HepG2 (cell line): ENCODE measurements around the gene ANXA9. TPM values are rescaled to one million over a fixed set of nuclear protein-coding genes. Genes with fewer than 3 reads are reported as not detected.

ENCODE experiments used
- AHR ChIP-seq: IDR thresholded peaks from 2 replicates; pipeline ENCODE4 v1.6.1; 2018; ENCODE audit warnings: missing genetic modification reagents, missing compliant biosample characterization
- ASH2L ChIP-seq: fragments of 300-600, 200-600 bp; sonication (generic); IDR thresholded peaks from 2 replicates; pipeline ENCODE4 v1.7.0; 2017; ENCODE audit warnings: low read depth, mild to moderate bottlenecking, moderate library complexity, mixed read lengths, low read length; ENCODE audit not compliant: insufficient read length
- CBFB ChIP-seq: sonication (generic); formaldehyde crosslinking; IDR thresholded peaks from 2 replicates; pipeline ENCODE4 v1.4.0; 2020; ENCODE audit warnings: missing genetic modification reagents
- CHD4 ChIP-seq: fragments of 200-600 bp; sonication (generic); IDR thresholded peaks from 2 replicates; pipeline ENCODE4 v1.7.0; 2017; ENCODE audit warnings: mild to moderate bottlenecking, low read length, borderline replicate concordance
- CREB1 ChIP-seq, 2 experiments: fragments of 450-650 bp in 1 of 2; IDR thresholded peaks; 2 replicates each; pipeline ENCODE4 v1.6.1; 2016 to 2017; ENCODE audit warnings: control low read depth in 1 of 2, mild to moderate bottlenecking in 1 of 2, missing compliant biosample characterization in 1 of 2, missing genetic modification characterization in 1 of 2
- RARG ChIP-seq: sonication (generic); formaldehyde crosslinking; IDR thresholded peaks from 2 replicates; pipeline ENCODE4 v1.4.0; 2020; ENCODE audit warnings: low read depth, mild to moderate bottlenecking, missing genetic modification reagents
- RBAK ChIP-seq: sonication (generic); formaldehyde crosslinking; IDR thresholded peaks from 2 replicates; pipeline ENCODE4 v1.5.1; 2020; ENCODE audit warnings: mild to moderate bottlenecking, missing genetic modification reagents
- SRSF4 ChIP-seq: fragments of 200-400 bp; formaldehyde crosslinking; IDR thresholded peaks from one replicate; pipeline ENCODE4 v1.6.1; 2018; ENCODE audit warnings: mild to moderate bottlenecking, low read depth, low read length, moderate library complexity; ENCODE audit not compliant: poor library complexity, severe bottlenecking
- TBL1XR1 ChIP-seq: fragments of 150-350 bp; IDR thresholded peaks from 2 replicates; pipeline ENCODE4 v1.6.1; 2014; ENCODE audit warnings: borderline replicate concordance, low read length; ENCODE audit not compliant: partially characterized antibody
- TCF12 ChIP-seq, 2 experiments: fragments of 450-650 bp in 1 of 2; sonication (generic) in 1 of 2; formaldehyde crosslinking in 1 of 2; IDR thresholded peaks; 2 replicates each; pipeline versions ENCODE4 v1.6.1 to v1.8.0; 2017 to 2022; ENCODE audit warnings: antibody characterized with exemption in 1 of 2, mild to moderate bottlenecking in 1 of 2, missing genetic modification reagents in 1 of 2, moderate library complexity in 1 of 2
- ZNF124 ChIP-seq: sonication (generic); formaldehyde crosslinking; IDR thresholded peaks from 2 replicates; pipeline ENCODE4 v1.4.0; 2020; ENCODE audit warnings: missing genetic modification reagents
- polyA plus RNA-seq, 8 experiments: library from polyadenylated mRNA; depleted of rRNA in 3 of 8; stranded (reverse) in 7 of 8; unstranded in 1 of 8; fragments of >200 nt; fragmentation: Illumina TruSeq in 4 of 8; extraction: Trizol in 4 of 8; gene quantifications; 2 replicates each; pipeline versions ENCODE4 v1.2.1 to v1.2.3, GENCODE V29; 2011 to 2016; ENCODE audit warnings: low read depth in 4 of 8, missing spikeins in 1 of 8, mixed read lengths in 1 of 8; ENCODE audit not compliant: insufficient read depth in 1 of 8
- total RNA-seq, 5 experiments: library from RNA; depleted of rRNA; stranded (reverse); fragments of >200 nt; fragmentation: Illumina TruSeq; extraction: Trizol; gene quantifications; 2 replicates each; pipeline ENCODE4 v1.2.3, GENCODE V29; 2016; ENCODE audit warnings: low read depth in 1 of 5
- TF ChIP-seq, protein P1 (sequence below): sonication (generic); formaldehyde crosslinking; IDR thresholded peaks from 2 replicates; pipeline ENCODE4 v1.8.0; 2022; ENCODE audit warnings: missing genetic modification reagents, mild to moderate bottlenecking, inconsistent platforms, borderline replicate concordance
- TF ChIP-seq, protein P2 (sequence below): sonication (generic); formaldehyde crosslinking; IDR thresholded peaks from 2 replicates; pipeline ENCODE4 v1.4.0; 2020; ENCODE audit warnings: missing genetic modification reagents, mild to moderate bottlenecking, borderline replicate concordance
- TF ChIP-seq, protein P3 (sequence below): sonication (generic); IDR thresholded peaks from 2 replicates; pipeline ENCODE4 v1.6.1; 2016; ENCODE audit warnings: low read depth, borderline replicate concordance
- TF ChIP-seq, protein P4 (sequence below), 2 experiments: sonication (generic) in 1 of 2; formaldehyde crosslinking in 1 of 2; IDR thresholded peaks; 2 replicates each; pipeline versions ENCODE4 v1.6.1 to v1.9.0; 2014 to 2022; ENCODE audit warnings: antibody characterized with exemption in 1 of 2, borderline replicate concordance in 1 of 2, inconsistent platforms in 1 of 2, low read depth in 1 of 2, missing genetic modification reagents in 1 of 2

Gene ANXA9
- total and polyA plus RNA-seq, 2 of the 13 experiments (the other 11 are each of a cell fraction or from before 2014, with no cell fraction given), result 13.3 to 23.9 TPM

GRCh38 chr1:151012684-151013471 is 30.8 kb downstream of the ANXA9 start (continued):
- TF ChIP-seq, protein P1, sequence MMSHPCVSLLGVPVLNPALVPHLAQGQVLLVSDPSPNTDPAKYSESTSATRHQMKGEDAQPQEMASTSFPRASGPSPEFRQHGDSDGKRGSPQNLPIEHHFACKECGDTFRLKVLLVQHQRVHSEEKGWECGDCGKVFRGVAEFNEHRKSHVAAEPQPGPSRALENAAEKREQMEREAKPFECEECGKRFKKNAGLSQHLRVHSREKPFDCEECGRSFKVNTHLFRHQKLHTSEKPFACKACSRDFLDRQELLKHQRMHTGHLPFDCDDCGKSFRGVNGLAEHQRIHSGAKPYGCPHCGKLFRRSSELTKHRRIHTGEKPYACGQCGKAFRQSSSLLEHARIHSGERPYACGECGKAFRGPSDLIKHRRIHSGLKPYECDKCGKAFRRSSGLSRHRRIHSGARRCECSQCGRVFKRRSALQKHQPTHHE (CRISPR knock-in tag), result peak; percentile 38; the same call in 1 of the 2 replicates
- no peak for TF ChIP-seq SRSF4
- no peak for TF ChIP-seq AHR (CRISPR knock-in tag)
- TF ChIP-seq ASH2L, result peak; percentile 86
- TF ChIP-seq CBFB (CRISPR knock-in tag), result no peak
- TF ChIP-seq CHD4, result peak; percentile 94; the same call in 1 of the 2 replicates
- TF ChIP-seq RARG, result no peak
- TF ChIP-seq ZNF124, result no peak
- no peak for TF ChIP-seq TCF12 (IDR thresholded peaks at IDR 0.05)
- peak; percentile 71; the same call in 1 of the 2 replicates for TF ChIP-seq TCF12 (CRISPR knock-in tag; IDR thresholded peaks at IDR 0.05)
- TF ChIP-seq, protein P2, sequence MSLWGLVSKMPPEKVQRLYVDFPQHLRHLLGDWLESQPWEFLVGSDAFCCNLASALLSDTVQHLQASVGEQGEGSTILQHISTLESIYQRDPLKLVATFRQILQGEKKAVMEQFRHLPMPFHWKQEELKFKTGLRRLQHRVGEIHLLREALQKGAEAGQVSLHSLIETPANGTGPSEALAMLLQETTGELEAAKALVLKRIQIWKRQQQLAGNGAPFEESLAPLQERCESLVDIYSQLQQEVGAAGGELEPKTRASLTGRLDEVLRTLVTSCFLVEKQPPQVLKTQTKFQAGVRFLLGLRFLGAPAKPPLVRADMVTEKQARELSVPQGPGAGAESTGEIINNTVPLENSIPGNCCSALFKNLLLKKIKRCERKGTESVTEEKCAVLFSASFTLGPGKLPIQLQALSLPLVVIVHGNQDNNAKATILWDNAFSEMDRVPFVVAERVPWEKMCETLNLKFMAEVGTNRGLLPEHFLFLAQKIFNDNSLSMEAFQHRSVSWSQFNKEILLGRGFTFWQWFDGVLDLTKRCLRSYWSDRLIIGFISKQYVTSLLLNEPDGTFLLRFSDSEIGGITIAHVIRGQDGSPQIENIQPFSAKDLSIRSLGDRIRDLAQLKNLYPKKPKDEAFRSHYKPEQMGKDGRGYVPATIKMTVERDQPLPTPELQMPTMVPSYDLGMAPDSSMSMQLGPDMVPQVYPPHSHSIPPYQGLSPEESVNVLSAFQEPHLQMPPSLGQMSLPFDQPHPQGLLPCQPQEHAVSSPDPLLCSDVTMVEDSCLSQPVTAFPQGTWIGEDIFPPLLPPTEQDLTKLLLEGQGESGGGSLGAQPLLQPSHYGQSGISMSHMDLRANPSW (CRISPR knock-in tag), result 0 out of 2 replicates have a peak, but pooled peaks have one; percentile 56
- TF ChIP-seq, protein P3, sequence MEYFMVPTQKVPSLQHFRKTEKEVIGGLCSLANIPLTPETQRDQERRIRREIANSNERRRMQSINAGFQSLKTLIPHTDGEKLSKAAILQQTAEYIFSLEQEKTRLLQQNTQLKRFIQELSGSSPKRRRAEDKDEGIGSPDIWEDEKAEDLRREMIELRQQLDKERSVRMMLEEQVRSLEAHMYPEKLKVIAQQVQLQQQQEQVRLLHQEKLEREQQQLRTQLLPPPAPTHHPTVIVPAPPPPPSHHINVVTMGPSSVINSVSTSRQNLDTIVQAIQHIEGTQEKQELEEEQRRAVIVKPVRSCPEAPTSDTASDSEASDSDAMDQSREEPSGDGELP, result peak; percentile 59; the same call in 1 of the 2 replicates
- no peak for TF ChIP-seq TBL1XR1
- no peak for TF ChIP-seq RBAK (CRISPR knock-in tag)
- TF ChIP-seq, protein P4, sequence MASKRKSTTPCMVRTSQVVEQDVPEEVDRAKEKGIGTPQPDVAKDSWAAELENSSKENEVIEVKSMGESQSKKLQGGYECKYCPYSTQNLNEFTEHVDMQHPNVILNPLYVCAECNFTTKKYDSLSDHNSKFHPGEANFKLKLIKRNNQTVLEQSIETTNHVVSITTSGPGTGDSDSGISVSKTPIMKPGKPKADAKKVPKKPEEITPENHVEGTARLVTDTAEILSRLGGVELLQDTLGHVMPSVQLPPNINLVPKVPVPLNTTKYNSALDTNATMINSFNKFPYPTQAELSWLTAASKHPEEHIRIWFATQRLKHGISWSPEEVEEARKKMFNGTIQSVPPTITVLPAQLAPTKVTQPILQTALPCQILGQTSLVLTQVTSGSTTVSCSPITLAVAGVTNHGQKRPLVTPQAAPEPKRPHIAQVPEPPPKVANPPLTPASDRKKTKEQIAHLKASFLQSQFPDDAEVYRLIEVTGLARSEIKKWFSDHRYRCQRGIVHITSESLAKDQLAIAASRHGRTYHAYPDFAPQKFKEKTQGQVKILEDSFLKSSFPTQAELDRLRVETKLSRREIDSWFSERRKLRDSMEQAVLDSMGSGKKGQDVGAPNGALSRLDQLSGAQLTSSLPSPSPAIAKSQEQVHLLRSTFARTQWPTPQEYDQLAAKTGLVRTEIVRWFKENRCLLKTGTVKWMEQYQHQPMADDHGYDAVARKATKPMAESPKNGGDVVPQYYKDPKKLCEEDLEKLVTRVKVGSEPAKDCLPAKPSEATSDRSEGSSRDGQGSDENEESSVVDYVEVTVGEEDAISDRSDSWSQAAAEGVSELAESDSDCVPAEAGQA (IDR thresholded peaks at IDR 0.05; ENCODE audit: low read depth), result no peak
- TF ChIP-seq, protein P4 (CRISPR knock-in tag; IDR thresholded peaks at IDR 0.05; ENCODE audit: borderline replicate concordance), result no peak
- TF ChIP-seq CREB1 (IDR thresholded peaks at IDR 0.05), result peak; percentile 23; the same call in 1 of the 2 replicates
- TF ChIP-seq CREB1 (CRISPR knock-in tag; IDR thresholded peaks at IDR 0.05), result peak; percentile 30; the same call in 1 of the 2 replicates
